Activated naive CD8-positive, alpha-beta T cell treated with anti-CD3 and anti-CD28 coated beads, Interleukin-2, amount 50 U/mL, for 16 hours (primary cell): ENCODE measurements around the gene PYGL.

ENCODE experiments used
- DNase-seq: peaks from one replicate; pipeline ENCODE4 v3.0.0-alpha.2; 2020; ENCODE audit warnings: low read depth, low spot score

PYGL gene

GRCh38 chr14:50875359-50876070, 68.8 kb downstream of the PYGL start:
- DNase-seq: peak; percentile 35

- no peak for DNase-seq
Observed at GRCh38 chr14:50874757-50875156, 69.5 kb downstream of the PYGL start.

GRCh38 chr14:50871914-50872732, 72.2 kb downstream of the PYGL start, which contains the start of gene ABHD12B:
Gene ABHD12B, plus strand, starts transcription at chr14:50872053. Its CDS starts 122 bp downstream, at chr14:50872175.
- DNase-seq: no peak

GRCh38 chr14:50871228-50871627, 73.1 kb downstream of the PYGL start:
- DNase-seq: no peak

GRCh38 chr14:50865391-50866076, 78.7 kb downstream of the PYGL start:
- DNase-seq: no peak

- DNase-seq: no peak
Observed at GRCh38 chr14:50864946-50865345, 79.3 kb downstream of the PYGL start.

- no peak for DNase-seq
Observed at GRCh38 chr14:50864237-50864636, 80.0 kb downstream of the PYGL start.

- no peak for DNase-seq
Observed at GRCh38 chr14:50862036-50862570, 82.2 kb downstream of the PYGL start.

- peak; percentile 77 for DNase-seq
Observed at GRCh38 chr14:50860478-50861086, 83.7 kb downstream of the PYGL start.

- no peak for DNase-seq
Observed at GRCh38 chr14:50859296-50859624, 85.0 kb downstream of the PYGL start.

- no peak for DNase-seq
Observed at GRCh38 chr14:50856660-50857059, 87.6 kb downstream of the PYGL start.

GRCh38 chr14:50855558-50855957, 88.7 kb downstream of the PYGL start:
- DNase-seq: no peak
